Mononuclear cell (primary cell): ENCODE results near the gene GJB4. TPM values are rescaled to one million over a fixed set of nuclear protein-coding genes. Genes with fewer than 3 reads are reported as not detected.
"Not testable (repeated sequence)": the region's sequence is repeated elsewhere in the genome, so short reads cannot be mapped to it uniquely, and the experiment has no call there.

ENCODE experiments used
- H3K27me3 ChIP-seq: 2 replicates; pipeline ENCODE4 v1.6.0; 2011; ENCODE audit warnings: low read length, control low read depth; ENCODE audit not compliant: insufficient read depth
- H3K4me1 ChIP-seq: 2 replicates; pipeline ENCODE4 v1.5.1; 2011; ENCODE audit warnings: mild to moderate bottlenecking, low read length, control low read depth; ENCODE audit not compliant: insufficient read depth
- H3K4me3 ChIP-seq: 2 replicates; pipeline ENCODE4 v1.5.1; 2011; ENCODE audit warnings: mild to moderate bottlenecking, low read length, moderate library complexity
- H3K9me3 ChIP-seq: 2 replicates; pipeline ENCODE4 v1.5.1; 2011; ENCODE audit warnings: low read depth, mild to moderate bottlenecking, control low read depth, low read length
- total RNA-seq: library from RNA; depleted of rRNA; stranded (reverse); fragments of >200 nt; gene quantifications from one replicate; pipeline ENCODE4 v1.2.3, GENCODE V29; 2012

GJB4 gene
- total RNA-seq, 1 donor: not detected

GRCh38 chr1:34794001-34794789 lies 34.7 kb downstream of the GJB4 start:
- peaks cover 8% of the 10 kb centered on the region for H3K27me3 ChIP-seq
- no peaks in the 10 kb centered on the region for H3K4me1 ChIP-seq
- no peaks in the 10 kb centered on the region for H3K9me3 ChIP-seq
- no peak overlapping the region for H3K4me3 ChIP-seq

GRCh38 chr1:34794790-34795180 lies 35.2 kb downstream of the GJB4 start:
- peaks cover 8% of the 10 kb centered on the region for H3K27me3 ChIP-seq
- H3K4me1 ChIP-seq: no peaks in the 10 kb centered on the region
- H3K9me3 ChIP-seq: no peaks in the 10 kb centered on the region
- H3K4me3 ChIP-seq: no peak overlapping the region

- no peak overlapping the region for H3K4me3 ChIP-seq
- H3K27me3 ChIP-seq: peaks cover 8% of the 10 kb centered on the region
- no peaks in the 10 kb centered on the region for H3K9me3 ChIP-seq
- H3K4me1 ChIP-seq: no peaks in the 10 kb centered on the region
Measured at GRCh38 chr1:34795916-34796315, 36.4 kb downstream of the GJB4 start.

GRCh38 chr1:34796990-34797389 lies 37.5 kb downstream of the GJB4 start:
- H3K27me3 ChIP-seq: peaks cover 6% of the 10 kb centered on the region
- H3K4me1 ChIP-seq: no peaks in the 10 kb centered on the region
- no peak overlapping the region for H3K4me3 ChIP-seq
- H3K9me3 ChIP-seq: no peaks in the 10 kb centered on the region

- H3K9me3 ChIP-seq: no peaks in the 10 kb centered on the region
- H3K4me3 ChIP-seq: no peak overlapping the region
- no peaks in the 10 kb centered on the region for H3K4me1 ChIP-seq
- H3K27me3 ChIP-seq: no peaks in the 10 kb centered on the region
Measured at GRCh38 chr1:34800214-34800613, 40.7 kb downstream of the GJB4 start.

GRCh38 chr1:34803770-34804169 lies 44.2 kb downstream of the GJB4 start:
- Histone ChIP-seq H3K4me3 (no peak overlapping the region), H3K27me3 (no peaks in the 10 kb centered on the region), H3K9me3 (no peaks in the 10 kb centered on the region), H3K4me1 (no peaks in the 10 kb centered on the region)

GRCh38 chr1:34806396-34806795 lies 46.9 kb downstream of the GJB4 start:
- H3K9me3 ChIP-seq: no peaks in the 10 kb centered on the region
- H3K27me3 ChIP-seq: no peaks in the 10 kb centered on the region
- H3K4me3 ChIP-seq: no peak overlapping the region
- no peaks in the 10 kb centered on the region for H3K4me1 ChIP-seq

- Histone ChIP-seq H3K4me1 (no peaks in the 10 kb centered on the region), H3K27me3 (no peaks in the 10 kb centered on the region), H3K4me3 (no peak overlapping the region), H3K9me3 (no peaks in the 10 kb centered on the region)
Measured at GRCh38 chr1:34808051-34808810, 48.7 kb downstream of the GJB4 start.

- H3K9me3 ChIP-seq, H3K4me1 ChIP-seq: not testable (repeated sequence)
Measured at GRCh38 chr1:34810781-34811180, 51.2 kb downstream of the GJB4 start.

More at GRCh38 chr1:34810781-34811180, 51.2 kb downstream of the GJB4 start:
- H3K4me3 ChIP-seq, H3K27me3 ChIP-seq: not testable (repeated sequence)

Other genes starting within 250 kb of the GJB4 start
- not detected for gene GJB5, start 4.7 kb upstream of the GJB4 start, total RNA-seq
- not detected for gene GJB3, start 21.5 kb downstream of the GJB4 start, total RNA-seq
- gene GJA4, start 33.3 kb downstream of the GJB4 start, total RNA-seq: 0.10 TPM
- 22.1 TPM for gene SMIM12, start 100.0 kb downstream of the GJB4 start, total RNA-seq
- gene DLGAP3, start 169.9 kb downstream of the GJB4 start, total RNA-seq: 0.21 TPM
- gene TMEM35B, start 225.6 kb downstream of the GJB4 start, total RNA-seq: 4.3 TPM